GM23248 (cell line): ENCODE measurements around the gene CNOT1.

Experiments used
- EZH2 ChIP-seq: fragments of 200-600 bp; sonication (generic); IDR thresholded peaks from 2 replicates; pipeline ENCODE4 v1.6.1; 2018; ENCODE audit warnings: antibody characterized with exemption, mild to moderate bottlenecking; ENCODE audit not compliant: insufficient read depth, poor library complexity, severe bottlenecking
- EZH2phosphoT487 ChIP-seq: fragments of 200-600 bp; sonication (generic); IDR thresholded peaks from 2 replicates; pipeline ENCODE4 v1.6.1; 2018; ENCODE audit warnings: antibody characterized with exemption, moderate library complexity, mild to moderate bottlenecking, low read depth; ENCODE audit not compliant: insufficient read depth

- TF ChIP-seq EZH2: no peak
- no peak for TF ChIP-seq EZH2phosphoT487
These were observed 31.7 kb upstream of the CNOT1 start for GRCh38 chr16:58661199-58661830.
